Dermis blood vessel endothelial cell (primary cell): ENCODE measurements around the gene ZNF135. TPM values are rescaled to one million over a fixed set of nuclear protein-coding genes. Genes with fewer than 3 reads are reported as not detected.

ENCODE experiments used
- DNase-seq: peaks from one replicate; pipeline ENCODE4 v3.0.0; 2010
- total RNA-seq: library from RNA; depleted of rRNA; stranded (reverse); fragments of >200 nt; gene quantifications from 2 replicates; pipeline ENCODE4 v1.2.3, GENCODE V29; 2014

ZNF135 gene
- 1.7 and 2.4 TPM in 2 replicates for total RNA-seq

DNA sequence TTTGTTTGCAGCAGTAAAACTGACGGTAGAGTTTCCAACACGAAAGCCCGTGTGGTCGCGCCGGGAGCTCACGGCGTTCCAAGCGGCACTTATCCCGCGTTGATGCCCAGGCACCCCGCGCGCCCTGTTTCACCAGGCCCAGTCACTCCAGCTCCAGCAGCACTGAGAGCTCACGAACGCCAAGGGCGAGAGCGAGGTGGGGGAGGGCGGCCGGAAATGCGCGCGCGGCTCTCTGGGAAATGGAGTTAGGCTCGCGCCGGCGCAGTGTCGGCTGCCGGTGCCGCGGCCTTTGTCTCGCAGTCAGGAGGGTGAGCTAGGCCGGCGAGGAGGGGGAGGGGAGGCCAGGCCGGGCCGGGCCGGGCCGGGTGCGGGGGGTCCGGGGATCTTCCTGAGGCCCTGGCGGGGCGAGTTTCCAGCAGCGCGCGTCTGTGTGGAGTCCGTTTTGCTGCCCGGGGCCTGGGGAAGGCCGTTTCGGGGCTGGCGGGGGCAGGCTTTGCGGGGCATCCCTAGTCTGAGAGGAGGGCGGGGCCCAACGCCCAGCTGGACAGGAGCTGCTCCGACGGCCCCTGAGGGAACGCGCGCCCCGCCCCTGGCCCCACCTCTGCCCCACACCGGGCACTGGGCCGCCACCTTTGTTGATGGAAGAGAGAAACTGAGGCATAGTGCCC lies at the start of gene ZNF135:
TSS of gene ZNF135 (plus strand) at position 280 of the 668 bp plus-strand sequence. CDS start 721 bp downstream, outside the sequence.
- DNase-seq: peak; percentile 63

DNA sequence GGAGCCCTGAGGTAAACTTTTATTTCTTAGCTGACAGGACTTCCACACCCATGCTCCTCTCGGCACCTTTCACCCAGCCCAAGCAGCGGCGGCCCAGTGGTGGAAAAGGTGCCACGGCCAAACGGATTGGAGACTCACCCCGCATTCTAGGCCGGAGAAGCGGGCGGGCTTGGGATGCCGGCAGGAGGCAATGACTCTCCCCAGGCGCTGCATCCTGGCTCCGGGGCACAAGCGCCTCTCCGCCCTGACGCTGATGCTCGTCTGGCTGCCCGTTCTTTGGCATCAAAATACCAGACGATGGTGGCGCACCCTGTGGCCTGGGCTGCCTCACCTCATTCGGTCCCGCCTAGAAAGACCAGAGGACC lies 49.8 kb upstream of the ZNF135 start:
- no peak for DNase-seq

DNA sequence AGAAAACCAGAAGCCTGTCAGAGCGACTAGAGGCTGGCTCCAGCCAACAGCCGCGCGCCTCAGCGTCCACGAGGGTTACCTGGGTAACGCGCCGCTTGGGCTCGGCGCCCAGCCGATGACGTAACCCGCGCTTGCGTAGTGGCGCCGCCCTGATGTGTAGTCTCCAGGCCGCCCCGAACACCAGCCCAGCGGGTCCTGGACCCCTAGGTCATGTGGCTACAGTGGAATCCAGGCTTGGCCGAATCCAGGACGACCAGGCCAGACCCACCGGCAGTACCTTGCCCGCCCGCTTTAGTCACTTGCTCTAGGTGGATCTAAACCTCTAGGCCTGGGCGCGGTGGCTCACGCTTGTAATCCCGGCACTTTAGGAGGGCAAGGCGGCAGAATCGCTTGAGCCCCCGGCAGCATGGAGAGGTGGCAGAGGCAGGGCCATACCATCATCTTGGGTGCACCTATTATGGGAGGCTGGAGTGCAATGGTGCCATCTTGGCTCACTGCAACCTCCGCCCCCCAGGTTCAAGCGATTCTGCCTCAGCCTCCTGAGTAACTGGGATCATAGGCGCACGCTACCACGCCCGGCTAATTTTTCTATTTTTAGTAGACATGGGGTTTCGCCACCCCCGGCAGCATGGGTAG lies 49.3 kb upstream of the ZNF135 start:
- peak; percentile 76 for DNase-seq

DNA sequence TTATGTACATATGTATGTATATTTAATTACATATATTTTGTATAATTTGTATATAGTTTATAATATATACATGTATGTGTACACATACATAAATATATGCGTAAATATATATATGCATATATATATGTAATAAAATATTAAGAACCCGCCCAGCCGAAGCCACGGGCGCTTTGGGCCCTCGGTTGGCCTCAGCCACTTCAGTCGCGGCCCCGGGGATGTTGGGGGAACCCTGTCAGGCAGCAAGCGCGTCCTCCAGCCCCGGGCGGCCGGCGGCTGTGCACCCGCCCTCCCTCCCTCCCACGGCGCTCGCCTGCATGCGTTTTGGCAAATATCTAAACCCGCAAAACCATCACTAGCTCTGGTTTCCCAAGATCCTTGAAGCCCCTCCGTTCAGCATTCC lies 48.6 kb upstream of the ZNF135 start:
- no peak for DNase-seq

DNA sequence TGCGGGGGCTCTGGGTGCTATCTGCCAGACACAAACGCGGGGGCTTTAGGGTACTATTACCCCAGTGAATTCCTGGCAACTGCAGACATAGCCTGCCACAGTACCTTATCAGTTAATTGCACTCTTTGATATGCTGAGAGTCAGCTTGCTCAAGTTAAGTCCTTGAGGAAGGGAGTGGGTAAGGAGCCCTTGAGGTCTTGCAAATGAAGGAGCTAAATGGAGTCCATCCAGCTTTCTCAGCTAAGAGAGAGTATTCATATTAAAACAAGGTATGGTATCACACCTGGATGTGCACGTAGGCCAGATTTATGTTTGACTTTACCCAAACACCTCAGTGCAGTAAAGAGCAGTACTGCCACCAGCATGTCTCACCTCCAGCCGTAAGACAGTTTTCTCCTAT lies 44.9 kb upstream of the ZNF135 start:
- DNase-seq: no peak

DNA sequence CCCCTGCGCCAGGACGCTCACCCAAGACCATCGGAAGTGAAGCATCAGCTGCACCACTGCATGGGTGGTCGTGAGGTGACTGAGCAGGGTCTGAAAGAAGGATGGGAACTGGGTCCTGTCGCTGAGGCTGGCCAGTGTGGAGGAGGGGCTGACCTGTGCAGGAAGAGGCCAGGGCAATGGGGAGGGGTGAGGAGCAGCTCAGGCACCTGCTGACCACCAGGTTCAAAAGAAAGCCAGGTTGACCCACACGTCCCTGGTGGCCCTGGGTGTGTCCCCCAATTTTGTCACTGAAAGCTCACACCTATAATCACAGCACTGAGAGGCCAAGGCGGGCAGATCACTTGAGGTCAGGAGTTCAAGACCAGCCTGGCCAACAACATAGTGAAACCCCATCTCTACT lies 39.0 kb upstream of the ZNF135 start:
- DNase-seq: no peak

DNA sequence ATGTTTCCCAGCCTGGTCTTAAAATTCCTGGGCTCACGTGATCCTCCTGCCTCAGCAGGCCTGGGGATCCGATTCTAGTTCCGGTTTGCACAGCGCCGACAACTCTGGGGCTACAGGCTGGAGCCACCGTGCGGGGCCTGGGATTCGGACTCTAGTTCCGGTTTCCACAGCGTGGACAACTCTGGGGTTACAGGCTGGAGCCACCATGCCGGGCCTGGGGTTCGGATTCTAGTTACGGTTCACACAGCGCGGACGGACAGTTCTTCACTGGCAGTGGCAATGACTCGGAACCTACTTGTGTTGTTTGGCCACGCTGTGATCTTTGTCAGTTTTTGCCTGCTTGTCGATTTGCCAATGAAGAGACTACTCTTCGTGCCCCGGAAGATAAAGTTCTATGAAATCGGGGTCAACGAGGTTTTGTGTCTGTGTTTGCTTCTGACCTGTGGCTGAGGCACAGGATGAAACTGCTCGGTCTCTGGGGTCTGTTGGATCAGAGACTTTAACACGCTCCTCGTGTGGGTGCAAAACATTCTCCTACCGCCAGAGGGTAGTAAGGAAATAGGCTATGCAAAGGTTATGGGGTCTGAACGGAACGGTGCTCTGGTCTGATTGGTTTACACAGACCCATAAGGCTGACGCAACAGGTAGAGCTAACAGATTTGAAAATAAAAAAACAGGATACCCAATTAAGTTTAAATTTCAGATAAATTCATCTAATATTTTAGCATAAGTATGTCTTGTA lies 37.4 kb upstream of the ZNF135 start:
- DNase-seq: peak; percentile 45

DNA sequence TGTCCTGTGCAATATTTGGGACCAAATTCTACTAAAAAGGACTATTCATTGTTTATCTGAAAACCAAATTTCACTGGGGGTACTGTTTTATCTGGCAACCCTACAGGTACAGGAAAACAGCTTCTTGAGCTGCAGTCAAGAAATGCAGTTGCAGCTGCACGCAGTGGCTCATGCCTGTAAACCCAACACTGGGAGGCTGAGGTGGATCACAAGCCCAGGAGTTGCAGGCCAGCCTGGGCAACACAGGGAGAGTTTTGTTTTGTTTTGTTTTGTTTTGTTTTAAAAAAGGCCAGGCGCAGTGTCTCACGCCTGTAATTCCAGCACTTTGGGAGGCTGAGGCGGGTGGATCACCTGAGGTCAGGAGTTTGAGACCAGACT lies 36.8 kb upstream of the ZNF135 start:
- DNase-seq: no peak

DNA sequence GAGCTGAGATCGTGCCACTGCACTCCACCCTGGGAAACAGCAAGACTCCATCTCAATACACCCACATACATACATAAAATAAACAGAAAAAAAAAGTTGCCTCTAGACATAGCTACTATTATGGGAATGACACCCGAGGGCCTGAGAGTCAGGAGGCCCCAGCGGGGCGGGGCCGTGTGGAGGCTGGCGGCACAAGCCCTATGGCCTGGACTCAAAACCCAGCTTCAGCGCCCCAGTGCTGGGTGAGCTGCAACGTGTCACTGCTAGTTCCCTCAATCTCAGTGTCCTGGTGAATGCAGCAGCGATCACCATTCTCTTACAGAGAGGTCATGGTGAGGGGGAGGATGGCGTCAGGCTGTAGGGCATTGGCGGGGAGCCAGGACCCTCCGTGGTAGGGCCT lies 34.4 kb upstream of the ZNF135 start:
- DNase-seq: no peak

DNA sequence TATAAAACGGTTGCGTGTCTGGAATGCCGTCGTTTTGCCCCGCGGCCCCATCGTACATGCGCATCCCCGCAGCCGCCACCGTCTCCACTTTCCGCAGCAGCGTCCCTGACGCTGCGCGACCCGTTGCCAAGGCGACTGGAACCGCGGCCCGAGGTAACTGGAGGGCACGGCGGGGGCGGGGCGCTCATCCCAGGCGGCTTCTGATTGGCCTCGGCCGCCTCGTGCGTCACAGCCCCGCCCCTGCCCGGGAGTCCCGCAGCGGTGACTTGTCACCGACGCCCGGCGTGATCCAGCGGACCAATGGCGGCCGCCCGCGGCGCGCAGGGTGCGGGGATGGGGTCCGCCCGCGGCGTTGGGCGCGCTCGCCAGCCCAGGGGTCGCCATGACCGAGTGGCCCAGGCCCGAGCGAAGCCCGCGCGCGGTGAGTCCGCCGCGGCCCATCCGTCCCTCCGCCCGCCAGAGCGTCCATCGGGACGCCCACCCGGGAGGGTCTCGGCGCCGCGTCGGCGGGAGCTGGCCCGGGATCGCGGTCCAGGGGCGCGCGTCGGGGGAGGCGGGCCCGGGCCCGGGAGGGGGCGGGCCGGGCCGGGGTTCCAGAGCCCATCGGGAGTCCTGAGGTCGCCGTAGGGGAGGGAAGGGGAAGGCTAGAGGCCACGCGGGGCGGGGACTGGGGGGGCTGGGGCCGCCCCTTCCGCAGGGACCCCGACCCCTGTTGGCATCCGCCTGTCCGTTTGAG lies 25.2 kb upstream of the ZNF135 start, which contains the start of gene ZSCAN1:
TSS of gene ZSCAN1 (plus strand) at position 285 of the 736 bp plus-strand sequence. CDS start 3,812 bp downstream, outside the sequence.
- peak; percentile 57 for DNase-seq

DNA sequence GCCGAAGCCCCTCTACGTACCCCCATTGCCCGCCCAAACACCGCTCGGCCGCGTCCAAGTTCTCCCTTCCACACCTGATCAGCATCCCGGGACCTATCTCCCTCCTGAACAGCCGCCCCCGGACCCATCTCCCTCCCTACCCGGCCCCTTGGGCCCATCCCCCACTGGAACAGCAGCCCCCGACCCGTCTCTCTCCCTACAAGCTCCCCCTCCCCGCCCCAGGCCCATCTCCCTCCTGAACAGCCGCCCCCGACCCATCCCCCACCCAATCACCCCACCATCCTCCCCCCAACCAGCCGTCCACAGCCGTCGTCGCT lies 24.6 kb upstream of the ZNF135 start:
- no peak for DNase-seq

DNA sequence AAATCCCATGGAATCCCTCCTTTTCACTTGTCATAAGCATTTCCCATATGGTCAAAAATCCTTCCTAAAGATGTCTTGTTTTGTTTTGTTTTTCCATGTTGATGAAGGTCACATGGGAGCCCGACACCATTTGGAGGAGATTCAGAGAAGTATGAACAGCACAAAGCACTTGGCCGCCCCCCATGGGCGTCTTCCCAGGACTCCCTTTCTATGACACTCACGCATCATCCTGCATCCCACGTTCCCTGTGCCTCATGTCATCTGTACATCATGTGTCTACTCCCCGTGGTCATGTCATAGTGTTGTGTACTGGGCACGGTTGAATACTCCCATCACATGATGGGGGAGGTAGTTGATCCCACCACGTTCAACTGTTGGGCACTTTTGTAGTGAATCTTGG lies 23.2 kb upstream of the ZNF135 start:
- DNase-seq: no peak

DNA sequence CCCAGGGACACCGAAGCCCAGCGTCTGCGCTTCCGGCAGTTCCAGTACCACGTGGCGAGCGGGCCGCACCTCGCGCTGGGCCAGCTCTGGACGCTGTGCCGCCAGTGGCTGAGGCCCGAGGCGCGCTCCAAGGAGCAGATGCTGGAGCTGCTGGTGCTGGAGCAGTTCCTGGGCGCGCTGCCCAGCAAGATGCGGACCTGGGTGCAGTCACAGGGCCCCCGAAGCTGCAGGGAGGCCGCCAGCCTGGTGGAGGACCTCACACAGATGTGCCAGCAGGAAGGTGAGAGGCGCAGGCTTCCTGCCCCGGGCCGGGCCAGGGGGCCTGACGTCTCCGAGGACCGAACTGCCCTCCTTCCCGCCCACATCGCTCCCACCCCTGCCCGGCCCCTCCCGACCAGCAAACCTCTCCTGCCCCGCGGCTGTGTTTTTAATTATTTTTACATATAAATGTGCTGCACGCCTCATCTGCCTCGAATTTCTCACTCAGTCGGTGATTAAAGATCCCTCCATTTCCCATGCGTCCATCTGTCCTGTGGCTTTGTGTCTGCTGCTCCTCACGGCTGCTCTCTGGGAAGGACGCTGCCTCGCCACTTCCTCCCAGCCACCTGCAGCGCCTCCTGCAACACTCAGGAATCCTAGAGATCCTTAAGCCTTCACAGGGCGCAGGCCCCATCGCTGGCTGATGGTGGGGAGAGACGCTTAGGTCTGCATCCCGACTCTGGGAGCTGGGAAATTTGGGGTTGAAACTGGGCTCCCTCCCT lies 21.0 kb upstream of the ZNF135 start:
- DNase-seq: no peak

DNA sequence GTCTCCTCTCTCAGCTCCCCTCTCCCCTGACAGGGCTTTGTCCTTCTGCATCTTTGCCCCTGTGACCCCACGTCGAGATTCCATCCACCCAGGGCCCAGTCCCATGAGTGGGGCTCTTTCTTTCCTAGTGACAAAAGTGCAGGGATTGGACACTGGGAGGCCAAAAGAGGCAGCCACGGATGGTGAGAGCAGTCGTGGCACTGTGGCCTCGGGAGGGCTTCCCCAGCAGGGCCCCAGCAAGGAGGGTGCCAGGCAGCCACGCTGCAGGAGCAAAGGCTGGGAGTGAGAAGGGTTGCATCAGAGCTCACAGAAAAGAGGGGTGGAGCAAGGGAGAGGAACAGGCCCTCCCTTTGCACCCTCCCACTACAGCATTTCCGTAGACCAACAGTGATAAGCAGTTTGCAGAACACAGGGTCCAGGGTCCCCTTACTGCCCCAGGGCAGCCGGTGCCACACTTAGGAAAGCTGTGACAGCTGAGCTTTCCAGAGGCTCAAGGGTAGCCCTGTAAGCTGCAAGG lies 20.3 kb upstream of the ZNF135 start:
- no peak for DNase-seq

DNA sequence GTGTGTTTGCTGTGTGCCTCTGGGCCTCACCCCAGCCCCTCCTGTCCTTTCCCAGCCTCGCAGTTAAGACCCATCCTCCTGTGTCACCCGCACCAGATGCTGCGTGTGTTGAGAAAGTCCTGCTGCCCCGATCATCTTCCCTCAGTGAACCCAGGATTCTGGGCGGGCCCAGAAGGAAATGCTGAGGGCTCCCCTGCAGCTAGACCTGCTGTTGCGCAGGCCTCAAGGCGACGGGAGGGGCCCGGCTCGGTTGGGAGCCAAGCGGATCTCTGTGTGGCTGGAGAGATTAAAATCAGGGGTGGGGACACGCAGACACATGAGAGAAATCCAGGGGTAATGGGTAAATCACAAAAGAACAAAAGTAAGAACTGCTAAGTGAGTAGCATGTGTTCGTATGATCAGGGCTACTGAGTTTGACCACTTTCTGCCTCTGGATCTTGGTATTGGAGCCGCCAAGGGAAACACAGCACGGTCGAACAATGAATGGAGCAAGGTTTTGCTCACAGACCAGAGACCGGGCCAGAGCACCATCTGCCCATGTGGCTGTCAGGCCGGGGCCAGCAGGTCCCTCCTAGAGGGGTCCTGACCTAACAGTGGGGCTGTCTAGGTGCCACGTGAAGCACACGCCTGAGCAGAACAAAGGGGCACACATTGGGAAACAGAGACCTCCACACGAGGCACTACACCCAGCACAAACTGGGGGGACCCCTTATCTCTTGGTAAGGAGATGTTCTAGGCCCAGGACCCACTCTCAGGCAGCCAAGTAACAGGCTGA lies 18.1 kb upstream of the ZNF135 start:
- no peak for DNase-seq

DNA sequence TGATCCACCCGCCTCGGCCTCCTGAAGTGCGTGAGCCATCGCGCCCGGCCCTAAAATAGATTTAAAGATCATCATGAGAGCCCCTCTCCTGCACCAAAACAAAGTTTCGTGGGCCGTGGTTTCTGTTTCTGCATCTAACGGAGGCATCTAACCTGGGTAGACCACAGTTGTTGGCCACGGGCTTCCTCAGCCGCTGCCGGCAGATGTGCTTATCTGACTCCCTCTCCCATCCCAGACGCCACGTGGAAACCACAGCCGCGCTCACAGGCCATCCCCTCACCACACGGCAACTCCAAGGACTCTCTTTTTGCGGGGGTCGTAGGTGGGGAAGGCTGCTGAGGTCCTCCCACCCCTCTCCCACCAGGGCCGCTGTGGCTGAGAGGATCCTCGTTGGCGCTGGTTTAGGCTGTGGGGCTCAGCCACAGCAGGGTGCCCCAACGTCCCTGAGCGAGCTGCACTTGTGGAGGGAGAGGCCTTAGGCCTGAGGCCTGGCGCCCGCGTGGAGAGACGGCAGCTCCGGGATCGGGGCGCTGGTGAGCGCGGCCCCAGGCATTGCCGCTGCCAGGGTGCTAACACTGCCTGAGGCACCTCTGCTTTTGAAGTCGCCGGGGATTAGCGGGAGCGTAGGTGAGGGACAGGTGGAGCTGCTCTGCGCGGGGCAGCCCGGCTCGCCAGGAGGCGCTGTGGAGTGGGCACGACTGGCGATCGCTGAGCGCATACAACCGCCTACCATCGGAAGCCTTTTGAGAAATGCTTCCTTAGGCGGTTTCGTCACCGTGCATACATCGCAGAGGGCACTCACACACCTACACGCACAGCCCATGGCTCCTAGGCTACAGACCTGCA lies 16.4 kb upstream of the ZNF135 start:
- no peak for DNase-seq

DNA sequence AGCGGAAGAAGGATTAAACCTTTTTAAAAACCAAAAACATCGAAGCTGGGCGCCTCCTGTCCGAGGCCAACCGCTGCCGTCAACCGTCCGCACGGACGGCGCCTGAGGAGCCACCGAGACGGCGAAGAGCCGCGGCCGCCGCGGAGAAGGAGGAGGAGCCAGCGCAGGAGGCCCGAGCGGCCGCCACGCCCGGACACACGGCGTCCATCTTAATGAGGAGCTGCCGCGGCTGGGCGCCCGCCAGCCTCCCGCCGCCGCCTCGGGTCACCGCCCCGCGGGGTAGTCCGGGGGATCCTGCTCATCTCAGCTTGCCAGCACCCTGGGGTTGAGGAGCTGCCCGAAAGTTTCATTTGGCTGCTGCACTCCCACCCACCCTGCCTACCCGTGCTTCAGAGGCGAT lies 14.7 kb upstream of the ZNF135 start:
- no peak for DNase-seq

DNA sequence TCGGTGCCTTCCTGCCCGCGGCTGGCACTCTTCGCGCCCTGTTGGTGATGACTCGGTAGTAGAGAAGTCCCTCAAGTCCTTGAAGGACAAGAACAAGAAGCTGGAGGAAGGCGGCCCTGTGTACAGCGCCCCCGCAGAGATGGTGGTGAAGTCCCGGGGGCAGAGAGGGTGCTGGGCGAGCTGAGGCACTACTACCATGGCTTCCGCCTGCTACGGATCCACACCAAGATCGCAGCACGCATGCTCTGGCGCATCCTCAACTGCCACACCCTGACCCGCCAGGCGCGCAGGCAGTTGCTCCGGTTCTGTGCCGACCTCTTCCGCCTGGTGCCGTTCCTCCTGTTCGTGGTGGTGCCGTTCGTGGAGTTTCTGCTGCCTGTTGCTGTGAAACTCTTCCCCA lies 14.2 kb upstream of the ZNF135 start:
- no peak for DNase-seq

DNA sequence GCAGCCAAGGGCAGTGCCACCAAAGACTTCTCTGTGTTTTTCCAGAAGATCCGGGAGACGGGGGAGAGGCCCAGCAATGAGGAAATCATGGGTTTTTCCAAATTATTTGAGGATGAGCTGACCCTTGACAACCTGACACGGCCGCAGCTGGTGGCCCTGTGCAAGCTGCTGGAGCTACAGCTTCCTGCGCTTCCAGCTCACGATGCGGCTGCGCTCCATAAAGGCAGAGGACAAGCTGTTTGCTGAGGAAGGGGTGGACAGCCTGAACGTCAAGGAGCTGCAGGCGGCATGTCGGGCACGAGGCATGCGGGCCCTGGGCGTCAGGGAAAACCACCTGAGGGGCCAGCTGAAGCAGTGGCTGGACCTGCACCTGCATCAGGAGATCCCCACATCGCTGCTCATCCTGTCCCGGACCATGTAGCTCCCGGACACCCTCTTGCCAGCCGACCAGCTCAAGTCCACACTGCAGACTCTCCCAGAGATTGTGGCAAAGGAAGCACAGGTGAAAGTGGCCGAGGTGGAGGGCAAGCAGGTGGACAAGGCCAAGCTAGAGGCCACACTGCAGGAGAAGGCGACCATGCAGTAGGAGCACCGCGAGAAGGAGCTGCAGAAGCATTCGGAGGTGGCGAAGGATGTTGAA lies 13.6 kb upstream of the ZNF135 start:
- no peak for DNase-seq

DNA sequence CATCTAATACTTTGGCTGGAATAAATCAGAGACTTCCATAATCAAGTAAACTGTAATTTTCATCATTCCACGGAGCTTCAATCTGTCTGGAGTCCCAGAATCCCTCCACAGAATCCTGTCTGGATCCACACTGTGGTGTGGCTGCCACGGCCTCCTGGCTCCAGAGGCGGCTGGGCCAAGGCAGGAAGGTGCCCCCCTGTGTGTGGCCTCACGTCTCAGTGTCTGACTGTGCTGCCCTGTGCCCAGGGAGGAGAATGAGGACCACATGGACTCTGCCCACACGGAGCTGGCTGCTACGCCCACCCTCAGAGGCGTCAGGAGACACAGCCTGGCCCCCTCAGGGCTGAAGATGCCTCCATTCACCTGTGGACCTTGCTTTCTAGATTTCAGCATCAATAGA lies 12.2 kb upstream of the ZNF135 start:
- no peak for DNase-seq
